ENCODE measurements around the gene TAS2R1. TPM values are rescaled to one million over a fixed set of nuclear protein-coding genes. Genes with fewer than 3 reads are reported as not detected.
"Not testable (repeated sequence)": the region's sequence is repeated elsewhere in the genome, so short reads cannot be mapped to it uniquely, and the experiment has no call there.

TAS2R1 gene
- total and polyA plus RNA-seq, 2 experiments from 2014 or later, result not detected

- in situ Hi-C loops (cut with MboI), result no loop called here
- no peaks in the 10 kb centered on the region for H3F3A ChIP-seq (ENCODE audit: insufficient read depth)
- no peaks in the 10 kb centered on the region for H3K36me3 ChIP-seq (ENCODE audit: low read depth)
- WGBS, 2 experiments (ENCODE audit: low coverage in 1 of 2, low lambda C conversion rate in 2 of 2, missing lambda C conversion rate in 2 of 2), result 59 to 63% methylated on average over 5 of the region's 5 CpGs
- H3K9me3 ChIP-seq (ENCODE audit: low read depth), result no peaks in the 10 kb centered on the region
- H3K9ac ChIP-seq, result no peak overlapping the region
- H3K9me2 ChIP-seq (ENCODE audit: insufficient read depth), result no peaks in the 10 kb centered on the region
- H3K4me3 ChIP-seq, result no peak overlapping the region
- H3K79me2 ChIP-seq (ENCODE audit: insufficient read depth), result no peaks in the 10 kb centered on the region
- H3K4me1 ChIP-seq (ENCODE audit: insufficient read depth), result no peaks in the 10 kb centered on the region
- peak; percentile 24 for DNase-seq
- TF ChIP-seq EZH2phosphoT487 (IDR thresholded peaks at IDR 0.05; ENCODE audit: insufficient read depth, low read depth), result no peak
- no peak for TF ChIP-seq EZH2 (IDR thresholded peaks at IDR 0.05; ENCODE audit: insufficient read depth, poor library complexity, severe bottlenecking)
- H3K27ac ChIP-seq, result no peak overlapping the region
- peaks cover 6% of the 10 kb centered on the region; the same call in 1 of the 2 replicates for H3K27me3 ChIP-seq (replicated peaks; ENCODE audit: insufficient read depth)
- H2AFZ ChIP-seq, result no peak overlapping the region
- H3K4me2 ChIP-seq (ENCODE audit: unreplicated experiment), result no peak overlapping the region
- H4K20me1 ChIP-seq (ENCODE audit: insufficient read depth), result no peaks in the 10 kb centered on the region
Observed at GRCh38 chr5:9604416-9604815, 25.7 kb downstream of the TAS2R1 start.

GRCh38 chr5:9601055-9601739, 29.0 kb downstream of the TAS2R1 start:
- no peaks in the 10 kb centered on the region for H3K9me3 ChIP-seq (ENCODE audit: low read depth)
- in situ Hi-C loops (cut with MboI), result no loop called here
- WGBS, 2 experiments (ENCODE audit: low coverage in 1 of 2, low lambda C conversion rate in 2 of 2, missing lambda C conversion rate in 2 of 2), result 29 to 38% methylated on average over 7 of the region's 7 CpGs
- H3K27ac ChIP-seq, result no peak overlapping the region
- H3K36me3 ChIP-seq (ENCODE audit: low read depth), result no peaks in the 10 kb centered on the region
- H3K4me2 ChIP-seq (ENCODE audit: unreplicated experiment), result no peak overlapping the region
- TF ChIP-seq EZH2phosphoT487 (IDR thresholded peaks at IDR 0.05; ENCODE audit: insufficient read depth, low read depth), result no peak
- no peak for TF ChIP-seq EZH2 (IDR thresholded peaks at IDR 0.05; ENCODE audit: insufficient read depth, poor library complexity, severe bottlenecking)
- H3F3A ChIP-seq (ENCODE audit: insufficient read depth), result 0 out of 2 replicates have a peak, but pooled peaks cover 6% of the 10 kb centered on the region
- no peaks in the 10 kb centered on the region for H3K9me2 ChIP-seq (ENCODE audit: insufficient read depth)
- no peaks in the 10 kb centered on the region for H3K79me2 ChIP-seq (ENCODE audit: insufficient read depth)
- DNase-seq, result no peak
- no peaks in the 10 kb centered on the region for H4K20me1 ChIP-seq (ENCODE audit: insufficient read depth)
- H3K4me1 ChIP-seq (ENCODE audit: insufficient read depth), result peaks cover 9% of the 10 kb centered on the region
- peaks cover 14% of the 10 kb centered on the region; the same call in 1 of the 2 replicates for H3K27me3 ChIP-seq (replicated peaks; ENCODE audit: insufficient read depth)
- no peak overlapping the region for H3K9ac ChIP-seq
- no peak overlapping the region for H3K4me3 ChIP-seq
- H2AFZ ChIP-seq, result no peak overlapping the region

- no peak overlapping the region for H2AFZ ChIP-seq
- DNase-seq, result no peak
- H4K20me1 ChIP-seq (ENCODE audit: insufficient read depth), result no peaks in the 10 kb centered on the region
- TF ChIP-seq EZH2 (IDR thresholded peaks at IDR 0.05; ENCODE audit: insufficient read depth, poor library complexity, severe bottlenecking) (no peak), EZH2phosphoT487 (IDR thresholded peaks at IDR 0.05; ENCODE audit: insufficient read depth, low read depth) (no peak)
- no peak overlapping the region for H3K4me3 ChIP-seq
- 0 out of 2 replicates have a peak, but pooled peaks cover 6% of the 10 kb centered on the region for H3F3A ChIP-seq (ENCODE audit: insufficient read depth)
- no peaks in the 10 kb centered on the region for H3K36me3 ChIP-seq (ENCODE audit: low read depth)
- H3K27ac ChIP-seq, result no peak overlapping the region
- peaks cover 10% of the 10 kb centered on the region for H3K4me1 ChIP-seq (ENCODE audit: insufficient read depth)
- no peaks in the 10 kb centered on the region for H3K79me2 ChIP-seq (ENCODE audit: insufficient read depth)
- H3K27me3 ChIP-seq (replicated peaks; ENCODE audit: insufficient read depth), result peaks cover 14% of the 10 kb centered on the region; the same call in 1 of the 2 replicates
- H3K9ac ChIP-seq, result no peak overlapping the region
- 31 to 42% methylated on average over 3 of the region's 3 CpGs for WGBS, 2 experiments (ENCODE audit: low coverage in 1 of 2, low lambda C conversion rate in 2 of 2, missing lambda C conversion rate in 2 of 2)
- no peaks in the 10 kb centered on the region for H3K9me2 ChIP-seq (ENCODE audit: insufficient read depth)
- no peak overlapping the region for H3K4me2 ChIP-seq (ENCODE audit: unreplicated experiment)
- H3K9me3 ChIP-seq (ENCODE audit: low read depth), result no peaks in the 10 kb centered on the region
- in situ Hi-C loops (cut with MboI), result no loop called here
Observed at GRCh38 chr5:9599391-9599790, 30.8 kb downstream of the TAS2R1 start.

GRCh38 chr5:9598329-9598728, 31.8 kb downstream of the TAS2R1 start:
- H4K20me1 ChIP-seq (ENCODE audit: insufficient read depth); H3K79me2 ChIP-seq (ENCODE audit: insufficient read depth); in situ Hi-C loops (cut with MboI); H3K9ac ChIP-seq; H2AFZ ChIP-seq; H3K9me3 ChIP-seq (ENCODE audit: low read depth); H3K9me2 ChIP-seq (ENCODE audit: insufficient read depth); H3F3A ChIP-seq (ENCODE audit: insufficient read depth); H3K4me3 ChIP-seq; H3K27ac ChIP-seq; H3K4me2 ChIP-seq (ENCODE audit: unreplicated experiment); DNase-seq; H3K36me3 ChIP-seq (ENCODE audit: low read depth); H3K4me1 ChIP-seq (ENCODE audit: insufficient read depth): not testable (repeated sequence)
- H3K27me3 ChIP-seq (replicated peaks; ENCODE audit: insufficient read depth), result peaks cover 14% of the 10 kb centered on the region; the same call in 1 of the 2 replicates
- 61 to 62% methylated on average over 6 of the region's 6 CpGs for WGBS, 2 experiments (ENCODE audit: low coverage in 1 of 2, low lambda C conversion rate in 2 of 2, missing lambda C conversion rate in 2 of 2)

GRCh38 chr5:9597322-9597721, 32.8 kb downstream of the TAS2R1 start:
- H2AFZ ChIP-seq; H3K27ac ChIP-seq; H3K9me2 ChIP-seq (ENCODE audit: insufficient read depth); H3F3A ChIP-seq (ENCODE audit: insufficient read depth); H3K79me2 ChIP-seq (ENCODE audit: insufficient read depth); H3K4me1 ChIP-seq (ENCODE audit: insufficient read depth); H3K4me2 ChIP-seq (ENCODE audit: unreplicated experiment); H4K20me1 ChIP-seq (ENCODE audit: insufficient read depth); H3K9ac ChIP-seq; H3K36me3 ChIP-seq (ENCODE audit: low read depth); DNase-seq; H3K9me3 ChIP-seq (ENCODE audit: low read depth); in situ Hi-C loops (cut with MboI); H3K4me3 ChIP-seq: not testable (repeated sequence)
- H3K27me3 ChIP-seq (replicated peaks; ENCODE audit: insufficient read depth), result peaks cover 20% of the 10 kb centered on the region
- 75 to 76% methylated on average over 7 of the region's 7 CpGs for WGBS, 2 experiments (ENCODE audit: low coverage in 1 of 2, low lambda C conversion rate in 2 of 2, missing lambda C conversion rate in 2 of 2)

Data from GM23248 (cell line).